Body of pancreas (tissue), 4 donors: ENCODE measurements around the gene RCVRN.

Source experiments
- CTCF ChIP-seq, 7 experiments: fragments of 450-650 bp in 4 of 7; fragments of 200-600 bp in 3 of 7; sonication (generic) in 3 of 7; IDR thresholded peaks; one replicate each; pipeline ENCODE4 v1.5.1; 2016 to 2019; ENCODE audit warnings: antibody characterized with exemption in 7 of 7
- POLR2A ChIP-seq, 3 donors: fragments of 450-650 bp; IDR thresholded peaks; one replicate each; pipeline ENCODE4 v1.6.1; 2016; ENCODE audit warnings: antibody characterized with exemption in 3 of 3, mild to moderate bottlenecking in 2 of 3

GRCh38 chr17:9932491-9932890, 27.4 kb upstream of the RCVRN start:
- no peak for TF ChIP-seq POLR2A (IDR thresholded peaks at IDR 0.05)
- no peak for TF ChIP-seq CTCF (IDR thresholded peaks at IDR 0.05)
